Spleen (tissue), 7 donors: ENCODE results near the gene FANCL.

Source experiments
- CTCF ChIP-seq, 11 experiments: fragments of 200-600 bp in 7 of 11; fragments of 450-650 bp in 4 of 11; sonication (generic) in 4 of 11; IDR thresholded peaks in 8 of 11; conservative IDR thresholded peaks in 3 of 11; 1 replicate in 7 of 11; 2 replicates in 4 of 11; pipeline versions ENCODE4 v1.4.0 to v1.8.0; 2016 to 2021; ENCODE audit warnings: antibody characterized with exemption in 11 of 11, inconsistent platforms in 4 of 11, mild to moderate bottlenecking in 1 of 11
- POLR2A ChIP-seq, 3 donors: fragments of 450-650 bp; IDR thresholded peaks; one replicate each; pipeline ENCODE4 v1.5.1; 2017; ENCODE audit warnings: antibody characterized with exemption in 3 of 3, mild to moderate bottlenecking in 1 of 3
- donor health status: DM: no; HTN: no; CAD: no; lungs with moderate emphysema.
- donor health status: DM: no; HTN: no; CAD: no.
- donor health status: DM: no; HTN: no; CAD: no.

GRCh38 chr2:58266211-58266610 is 25.1 kb upstream of the FANCL start:
- TF ChIP-seq CTCF (IDR thresholded peaks at IDR 0.05 in 8 of 11, conservative IDR thresholded peaks at IDR 0.05 in 3 of 11): no peak
- TF ChIP-seq POLR2A (IDR thresholded peaks at IDR 0.05): no peak
